ENCODE measurements around the gene MTHFD2L. TPM values are rescaled to one million over a fixed set of nuclear protein-coding genes. Genes with fewer than 3 reads are reported as not detected.

Gene MTHFD2L
- total RNA-seq, 1 experiment from 2014 or later, result 9.4 TPM

DNA sequence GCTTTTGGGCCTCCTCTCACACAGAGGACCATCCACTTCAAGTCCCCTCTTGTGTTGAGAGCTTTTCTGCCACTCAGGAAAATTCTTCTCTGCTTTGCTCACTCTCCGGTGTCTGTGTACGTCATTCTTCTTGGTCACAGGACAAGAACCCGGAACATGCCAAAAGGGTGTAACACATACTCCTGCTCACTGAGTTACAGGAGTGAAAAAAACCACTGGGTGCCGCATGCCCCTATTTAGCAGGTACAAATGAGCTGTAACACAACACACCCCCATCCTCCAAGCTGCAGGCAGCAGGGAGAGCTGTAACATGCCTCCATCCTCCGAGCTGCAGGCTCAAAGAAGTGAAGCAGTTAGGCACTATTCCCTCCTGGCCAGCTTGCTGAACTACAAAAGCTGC is 45.9 kb upstream of the MTHFD2L start:
- Mint-ChIP-seq H3K36me3 (no peaks in the 10 kb centered on the region), H3K27me3 (ENCODE audit: low read depth) (no peaks in the 10 kb centered on the region), H3K4me3 (no peak overlapping the region), H3K4me1 (peaks cover 30% of the 10 kb centered on the region), H3K9me3 (no peaks in the 10 kb centered on the region), H3K27ac (no peak overlapping the region)
- ATAC-seq (peak; percentile 48), DNase-seq (ENCODE audit: low spot score) (no peak)
- CTCF ChIA-PET, result interaction anchor here (0.9 to 1.2 kb wide), 4 partner anchors 12 to 147 kb away, joined by 4 to 5 read pairs (median 4); partner anchors contain the start of genes CXCL2 and CXCL5
- TF ChIP-seq IRF1 (CRISPR knock-in tag; IDR thresholded peaks at IDR 0.05) (no peak), SP1 (CRISPR knock-in tag; conservative IDR thresholded peaks at IDR 0.05) (no peak), JAZF1 (CRISPR knock-in tag; IDR thresholded peaks at IDR 0.05) (no peak), ZNF263 (CRISPR knock-in tag; IDR thresholded peaks at IDR 0.05; ENCODE audit: low read depth) (no peak), ZNF138 (CRISPR knock-in tag; conservative IDR thresholded peaks at IDR 0.05) (no peak), AFF4 (CRISPR knock-in tag; IDR thresholded peaks at IDR 0.05; ENCODE audit: borderline replicate concordance) (no peak), TEAD4 (CRISPR knock-in tag; IDR thresholded peaks at IDR 0.05) (no peak), FOXK1 (CRISPR knock-in tag; IDR thresholded peaks at IDR 0.05) (no peak), TCF7 (CRISPR knock-in tag; IDR thresholded peaks at IDR 0.05; ENCODE audit: low read depth) (no peak), TEAD1 (CRISPR knock-in tag; IDR thresholded peaks at IDR 0.05) (no peak)
- TF ChIP-seq, protein P1, sequence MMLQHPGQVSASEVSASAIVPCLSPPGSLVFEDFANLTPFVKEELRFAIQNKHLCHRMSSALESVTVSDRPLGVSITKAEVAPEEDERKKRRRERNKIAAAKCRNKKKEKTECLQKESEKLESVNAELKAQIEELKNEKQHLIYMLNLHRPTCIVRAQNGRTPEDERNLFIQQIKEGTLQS (CRISPR knock-in tag; conservative IDR thresholded peaks at IDR 0.05), result no peak
- TF ChIP-seq, protein P2, sequence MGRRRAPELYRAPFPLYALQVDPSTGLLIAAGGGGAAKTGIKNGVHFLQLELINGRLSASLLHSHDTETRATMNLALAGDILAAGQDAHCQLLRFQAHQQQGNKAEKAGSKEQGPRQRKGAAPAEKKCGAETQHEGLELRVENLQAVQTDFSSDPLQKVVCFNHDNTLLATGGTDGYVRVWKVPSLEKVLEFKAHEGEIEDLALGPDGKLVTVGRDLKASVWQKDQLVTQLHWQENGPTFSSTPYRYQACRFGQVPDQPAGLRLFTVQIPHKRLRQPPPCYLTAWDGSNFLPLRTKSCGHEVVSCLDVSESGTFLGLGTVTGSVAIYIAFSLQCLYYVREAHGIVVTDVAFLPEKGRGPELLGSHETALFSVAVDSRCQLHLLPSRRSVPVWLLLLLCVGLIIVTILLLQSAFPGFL (CRISPR knock-in tag; IDR thresholded peaks at IDR 0.05; ENCODE audit: borderline replicate concordance), result no peak
- TF ChIP-seq, protein P3, sequence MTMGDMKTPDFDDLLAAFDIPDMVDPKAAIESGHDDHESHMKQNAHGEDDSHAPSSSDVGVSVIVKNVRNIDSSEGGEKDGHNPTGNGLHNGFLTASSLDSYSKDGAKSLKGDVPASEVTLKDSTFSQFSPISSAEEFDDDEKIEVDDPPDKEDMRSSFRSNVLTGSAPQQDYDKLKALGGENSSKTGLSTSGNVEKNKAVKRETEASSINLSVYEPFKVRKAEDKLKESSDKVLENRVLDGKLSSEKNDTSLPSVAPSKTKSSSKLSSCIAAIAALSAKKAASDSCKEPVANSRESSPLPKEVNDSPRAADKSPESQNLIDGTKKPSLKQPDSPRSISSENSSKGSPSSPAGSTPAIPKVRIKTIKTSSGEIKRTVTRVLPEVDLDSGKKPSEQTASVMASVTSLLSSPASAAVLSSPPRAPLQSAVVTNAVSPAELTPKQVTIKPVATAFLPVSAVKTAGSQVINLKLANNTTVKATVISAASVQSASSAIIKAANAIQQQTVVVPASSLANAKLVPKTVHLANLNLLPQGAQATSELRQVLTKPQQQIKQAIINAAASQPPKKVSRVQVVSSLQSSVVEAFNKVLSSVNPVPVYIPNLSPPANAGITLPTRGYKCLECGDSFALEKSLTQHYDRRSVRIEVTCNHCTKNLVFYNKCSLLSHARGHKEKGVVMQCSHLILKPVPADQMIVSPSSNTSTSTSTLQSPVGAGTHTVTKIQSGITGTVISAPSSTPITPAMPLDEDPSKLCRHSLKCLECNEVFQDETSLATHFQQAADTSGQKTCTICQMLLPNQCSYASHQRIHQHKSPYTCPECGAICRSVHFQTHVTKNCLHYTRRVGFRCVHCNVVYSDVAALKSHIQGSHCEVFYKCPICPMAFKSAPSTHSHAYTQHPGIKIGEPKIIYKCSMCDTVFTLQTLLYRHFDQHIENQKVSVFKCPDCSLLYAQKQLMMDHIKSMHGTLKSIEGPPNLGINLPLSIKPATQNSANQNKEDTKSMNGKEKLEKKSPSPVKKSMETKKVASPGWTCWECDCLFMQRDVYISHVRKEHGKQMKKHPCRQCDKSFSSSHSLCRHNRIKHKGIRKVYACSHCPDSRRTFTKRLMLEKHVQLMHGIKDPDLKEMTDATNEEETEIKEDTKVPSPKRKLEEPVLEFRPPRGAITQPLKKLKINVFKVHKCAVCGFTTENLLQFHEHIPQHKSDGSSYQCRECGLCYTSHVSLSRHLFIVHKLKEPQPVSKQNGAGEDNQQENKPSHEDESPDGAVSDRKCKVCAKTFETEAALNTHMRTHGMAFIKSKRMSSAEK (CRISPR knock-in tag; IDR thresholded peaks at IDR 0.05; ENCODE audit: borderline replicate concordance), result no peak
- POLR2A ChIA-PET, result interaction anchor here (0.6 kb wide), 1 partner anchor 114 kb away, joined by 3 read pairs; the partner anchor contains the start of gene CXCL5

DNA sequence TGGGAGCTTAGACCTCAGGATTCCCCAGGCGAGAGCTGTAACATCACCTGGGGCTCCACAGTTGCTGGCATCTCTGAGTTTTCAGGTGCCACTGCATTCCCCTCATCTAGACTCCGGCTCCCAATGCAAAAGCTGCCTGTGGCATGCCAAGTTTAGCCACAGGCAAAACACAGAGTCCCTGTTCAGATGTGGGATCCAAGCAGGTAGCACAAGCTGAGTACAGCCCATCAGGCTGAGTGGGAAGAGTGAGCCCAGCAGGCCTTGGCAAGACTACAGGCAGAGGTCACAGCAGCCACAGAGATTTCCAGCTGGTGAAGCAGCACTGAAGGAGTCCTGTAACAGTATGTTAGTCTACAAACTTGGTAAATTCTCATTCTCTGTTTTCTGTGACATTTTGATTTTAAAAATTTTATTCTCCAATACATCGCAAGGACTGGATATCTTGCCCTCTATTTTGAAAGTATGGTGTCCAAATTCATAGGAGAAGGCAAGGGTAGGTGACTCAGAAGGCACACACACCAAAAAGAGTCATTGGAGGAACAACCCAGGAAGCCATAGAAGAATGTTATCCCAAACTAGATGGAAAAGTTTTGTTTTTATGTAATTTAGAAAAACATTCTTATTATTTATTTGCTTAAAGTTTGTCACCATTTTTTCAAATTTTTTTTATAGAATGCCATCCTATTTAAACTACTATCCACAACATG is 45.4 kb upstream of the MTHFD2L start:
- Mint-ChIP-seq H3K27me3 (ENCODE audit: low read depth) (no peaks in the 10 kb centered on the region), H3K9me3 (no peaks in the 10 kb centered on the region), H3K36me3 (no peaks in the 10 kb centered on the region), H3K4me1 (peaks cover 36% of the 10 kb centered on the region), H3K27ac (no peak overlapping the region), H3K4me3 (no peak overlapping the region)
- DNase-seq (ENCODE audit: low spot score) (no peak), ATAC-seq (no peak)
- POLR2A ChIA-PET, result no interaction called here
- CTCF ChIA-PET, result interaction anchor here (0.9 to 1.2 kb wide), 4 partner anchors 13 to 147 kb away, joined by 4 to 5 read pairs (median 4); partner anchors contain the start of genes CXCL2 and CXCL5
- TF ChIP-seq MYBL2 (CRISPR knock-in tag; IDR thresholded peaks at IDR 0.05) (no peak), TCF7 (CRISPR knock-in tag; IDR thresholded peaks at IDR 0.05; ENCODE audit: low read depth) (no peak), CBFB (CRISPR knock-in tag; IDR thresholded peaks at IDR 0.05; ENCODE audit: low read depth) (no peak), CTCF (IDR thresholded peaks at IDR 0.05) (no peak), TP53 (CRISPR knock-in tag; IDR thresholded peaks at IDR 0.05) (no peak), HMGA2 (CRISPR knock-in tag; IDR thresholded peaks at IDR 0.05) (no peak)
- TF ChIP-seq, protein P1 (CRISPR knock-in tag; conservative IDR thresholded peaks at IDR 0.05), result no peak
- TF ChIP-seq, protein P4, sequence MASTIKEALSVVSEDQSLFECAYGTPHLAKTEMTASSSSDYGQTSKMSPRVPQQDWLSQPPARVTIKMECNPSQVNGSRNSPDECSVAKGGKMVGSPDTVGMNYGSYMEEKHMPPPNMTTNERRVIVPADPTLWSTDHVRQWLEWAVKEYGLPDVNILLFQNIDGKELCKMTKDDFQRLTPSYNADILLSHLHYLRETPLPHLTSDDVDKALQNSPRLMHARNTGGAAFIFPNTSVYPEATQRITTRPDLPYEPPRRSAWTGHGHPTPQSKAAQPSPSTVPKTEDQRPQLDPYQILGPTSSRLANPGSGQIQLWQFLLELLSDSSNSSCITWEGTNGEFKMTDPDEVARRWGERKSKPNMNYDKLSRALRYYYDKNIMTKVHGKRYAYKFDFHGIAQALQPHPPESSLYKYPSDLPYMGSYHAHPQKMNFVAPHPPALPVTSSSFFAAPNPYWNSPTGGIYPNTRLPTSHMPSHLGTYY (CRISPR knock-in tag; IDR thresholded peaks at IDR 0.05), result no peak
